HG02973 (cell line): ENCODE data around the gene CSK.
A peak's percentile ranks its signal among the peaks of the same experiment; 100 is the strongest.

Experiments
- ATAC-seq: cut with Tn5 transposase; IDR thresholded peaks from one replicate; pipeline ENCODE4 v1.9.1; 2021; ENCODE audit warnings: moderate library complexity; ENCODE audit not compliant: unreplicated experiment

The CSK gene

DNA sequence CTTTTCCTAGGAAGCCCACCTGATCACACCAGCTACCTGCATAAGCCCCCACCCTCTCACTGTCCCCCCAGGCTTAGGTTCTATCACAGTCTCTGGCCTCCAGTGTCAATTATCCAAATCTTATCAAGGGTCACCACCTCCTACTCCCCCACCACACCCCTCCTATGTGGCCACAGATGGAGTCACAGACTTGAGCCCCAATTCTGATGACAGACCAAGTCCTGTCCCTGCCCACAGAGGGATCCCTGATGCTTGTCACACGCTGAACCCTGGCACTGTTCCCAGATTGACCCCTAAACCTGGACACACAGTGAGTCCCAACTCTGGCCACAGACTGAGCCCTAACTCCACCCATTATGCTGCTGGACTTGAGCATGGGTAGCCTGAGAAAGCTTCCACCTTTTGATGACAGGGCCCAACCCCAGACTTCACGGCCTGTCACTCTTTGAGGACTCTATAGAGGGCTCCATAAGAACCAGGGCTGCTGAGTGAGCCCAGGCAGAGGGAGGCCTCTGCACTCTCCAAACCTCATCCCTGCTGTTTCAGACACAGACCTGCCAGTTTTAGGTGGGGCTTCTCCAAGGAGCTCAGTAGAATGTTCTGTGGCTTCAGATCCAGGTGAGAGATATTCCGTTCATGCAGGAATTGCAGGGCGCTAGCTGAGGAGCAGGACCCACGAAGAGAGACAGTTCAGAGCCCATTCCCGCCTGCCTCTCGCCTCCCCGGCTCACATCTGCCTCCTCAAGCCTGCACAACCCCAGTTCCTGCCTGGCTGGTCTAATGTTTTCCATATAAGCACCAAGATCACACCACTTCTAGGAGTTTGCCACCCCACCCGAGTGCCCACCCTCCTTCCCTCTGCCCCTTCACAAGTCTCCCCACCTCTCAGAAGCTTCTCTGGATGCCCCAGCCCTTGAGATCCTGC, 59.2 kb downstream of the CSK start:
- ATAC-seq: no peak

DNA sequence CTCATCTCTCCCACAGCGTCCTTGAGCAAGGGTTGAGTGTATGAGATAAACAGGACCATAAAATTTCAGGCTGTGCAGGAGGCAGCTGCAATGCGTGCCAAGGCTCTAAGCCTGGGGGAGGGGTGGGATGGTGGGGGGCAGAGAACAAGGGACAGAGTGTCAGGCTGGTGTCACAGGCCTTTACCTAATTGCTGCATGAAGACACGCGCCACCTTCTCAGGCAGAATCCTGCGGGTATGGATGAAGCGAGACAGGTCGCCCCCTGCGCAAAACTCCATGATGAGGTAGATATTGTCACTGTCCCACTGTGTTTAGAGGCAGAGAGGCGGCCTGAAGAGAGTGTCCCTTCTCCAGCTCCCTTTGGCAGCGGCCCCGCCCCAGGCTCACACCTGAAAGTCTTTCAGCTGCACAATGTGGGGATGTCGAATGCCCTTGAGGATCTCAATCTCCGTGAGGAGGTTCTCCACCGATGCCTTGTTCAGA, 60.1 kb downstream of the CSK start:
- ATAC-seq: no peak

DNA sequence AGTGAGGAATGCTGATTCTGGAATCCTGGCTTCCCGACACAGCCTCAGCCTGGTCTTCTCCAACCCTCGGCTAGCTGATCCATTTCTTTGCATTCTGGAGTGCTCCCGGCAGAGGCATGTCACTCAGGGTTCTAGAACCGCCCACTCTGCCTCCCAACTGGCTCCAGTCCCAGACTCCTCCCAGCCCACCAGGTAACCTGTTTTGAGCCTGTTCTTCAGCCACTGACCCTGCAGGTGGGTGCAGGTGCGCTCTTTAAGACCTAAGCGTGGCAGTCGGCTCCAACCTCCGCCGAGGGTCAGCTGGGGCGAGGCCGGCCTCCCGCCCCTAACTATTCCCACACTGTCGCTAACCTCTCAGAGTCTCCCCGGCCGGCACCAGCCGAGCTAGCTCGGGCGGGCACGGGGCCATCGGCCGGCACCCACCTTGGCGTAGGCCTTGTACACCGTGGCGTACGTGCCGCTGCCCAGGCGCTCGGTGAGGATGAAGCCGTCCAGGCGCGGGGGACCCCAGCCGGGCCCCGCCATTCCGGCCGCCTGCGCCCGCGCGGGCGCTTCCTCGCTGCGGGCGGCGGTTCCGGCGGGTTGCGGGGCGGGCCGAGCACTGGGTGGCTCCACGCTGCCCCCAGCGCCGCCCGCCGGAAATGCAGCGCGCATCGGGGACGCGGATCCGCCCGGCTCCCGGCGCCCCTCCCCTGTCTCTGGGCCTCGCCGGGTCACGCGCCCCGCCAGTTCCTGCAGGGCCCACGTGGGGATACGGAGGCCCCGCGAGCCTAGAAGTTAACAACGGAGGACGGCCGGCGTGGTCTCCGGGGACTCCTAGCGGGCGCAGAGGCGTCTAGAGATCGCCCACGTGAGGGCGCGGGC, 60.9 kb downstream of the CSK start, which contains the start of gene ULK3:
ULK3 (minus strand) TSS at position 576 of the 864 bp plus-strand sequence; CDS start at position 525, 51 bp downstream.
- ATAC-seq: peak; percentile 77

DNA sequence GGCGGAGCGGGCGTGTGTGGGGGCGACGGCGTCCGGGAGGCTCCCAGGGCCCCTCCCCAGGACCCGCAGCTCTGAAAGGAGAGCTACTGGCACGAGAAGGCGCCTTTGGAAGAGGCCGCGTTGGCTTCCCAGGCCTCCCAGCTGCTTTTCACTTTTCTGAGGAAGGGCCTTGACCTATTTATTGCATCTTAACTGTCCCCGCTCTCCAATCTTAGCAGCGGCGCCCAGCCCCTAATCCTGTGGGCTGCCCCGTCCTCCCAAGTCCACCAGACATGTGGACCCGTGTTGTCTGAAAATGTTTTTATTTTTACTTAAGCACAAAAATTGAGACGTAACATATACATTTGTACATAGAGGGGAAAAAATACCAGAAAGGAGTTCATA, 61.6 kb downstream of the CSK start:
- no peak for ATAC-seq

DNA sequence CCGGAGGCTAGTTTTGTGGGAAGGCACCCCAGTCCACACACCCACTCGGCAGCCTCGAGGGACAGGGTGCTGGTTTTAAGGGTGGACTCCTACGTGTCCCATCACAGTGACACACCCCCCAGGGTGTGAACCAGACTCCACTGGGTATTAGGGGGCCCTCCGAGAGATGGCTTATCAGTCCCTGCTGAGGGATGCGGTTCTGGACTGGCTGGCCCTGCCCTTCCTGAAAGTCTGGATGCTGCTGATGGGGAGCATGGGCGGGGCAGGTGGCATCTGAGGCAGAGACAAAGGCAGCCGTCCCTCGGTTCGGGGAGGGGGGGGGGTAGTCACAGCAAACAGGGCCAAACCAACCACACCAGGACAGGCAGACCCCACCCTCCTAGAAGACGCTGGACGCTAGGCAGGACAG, 62.0 kb downstream of the CSK start:
- no peak for ATAC-seq

DNA sequence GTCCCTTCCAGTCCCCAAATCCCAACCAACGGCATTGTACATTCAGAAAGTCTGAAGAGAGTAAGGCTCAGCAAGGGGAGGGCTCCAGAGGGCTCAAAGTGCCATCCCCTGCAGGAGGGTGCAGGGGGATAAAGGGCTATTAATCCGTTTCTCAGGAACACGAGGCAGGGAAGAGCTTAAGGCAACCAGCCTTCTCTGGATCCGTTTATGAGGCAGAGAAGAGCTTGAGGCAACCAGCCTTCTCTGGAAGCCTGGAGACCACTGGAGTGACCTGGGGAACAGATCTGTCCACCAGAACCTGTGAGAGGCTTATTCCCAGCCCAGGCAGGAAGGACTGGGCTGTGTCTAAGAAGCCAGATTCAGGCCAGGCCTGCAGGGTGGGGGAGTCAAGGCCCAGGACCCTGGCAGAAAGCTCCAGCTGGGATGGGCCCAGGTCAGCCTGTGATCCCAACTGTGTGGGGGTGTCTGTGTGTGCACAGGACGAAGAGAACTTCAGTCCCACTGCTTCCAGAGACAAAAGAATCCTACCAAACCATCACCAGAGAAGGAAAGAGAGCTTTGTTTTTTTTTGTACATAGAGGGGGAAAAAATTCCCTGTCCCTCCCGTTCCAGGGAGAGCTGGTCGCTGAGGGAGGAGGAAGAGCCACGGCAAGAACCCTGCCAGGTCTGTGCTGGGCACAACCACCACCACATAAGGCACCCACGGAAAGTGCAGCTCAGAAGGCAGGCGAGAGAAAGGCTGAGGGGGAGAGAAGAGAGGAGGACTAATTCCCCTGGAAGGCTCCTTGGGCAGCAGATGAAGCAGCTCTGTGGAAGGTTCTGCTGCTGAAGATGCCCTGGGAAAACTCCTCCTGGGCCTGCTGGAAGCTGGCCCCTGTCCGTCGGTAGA, 62.7 kb downstream of the CSK start:
- ATAC-seq: no peak

DNA sequence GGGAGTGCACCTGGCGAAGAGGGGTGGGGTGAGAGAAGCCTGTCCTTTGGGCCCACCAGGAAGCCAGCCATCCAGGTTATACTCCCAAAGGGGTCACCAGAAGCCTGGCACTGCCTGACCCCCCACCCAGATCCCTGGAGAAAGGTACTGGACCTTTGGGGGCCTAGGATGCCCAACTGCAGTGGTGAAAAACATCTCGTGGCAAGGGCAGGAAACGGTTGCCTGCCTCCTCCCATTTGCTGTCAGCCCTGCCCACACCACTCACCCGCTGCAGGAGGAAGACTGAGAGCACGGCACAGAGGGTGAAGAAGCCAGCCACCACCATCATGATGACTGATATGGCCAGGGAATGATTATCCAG, 63.3 kb downstream of the CSK start:
- ATAC-seq: no peak

DNA sequence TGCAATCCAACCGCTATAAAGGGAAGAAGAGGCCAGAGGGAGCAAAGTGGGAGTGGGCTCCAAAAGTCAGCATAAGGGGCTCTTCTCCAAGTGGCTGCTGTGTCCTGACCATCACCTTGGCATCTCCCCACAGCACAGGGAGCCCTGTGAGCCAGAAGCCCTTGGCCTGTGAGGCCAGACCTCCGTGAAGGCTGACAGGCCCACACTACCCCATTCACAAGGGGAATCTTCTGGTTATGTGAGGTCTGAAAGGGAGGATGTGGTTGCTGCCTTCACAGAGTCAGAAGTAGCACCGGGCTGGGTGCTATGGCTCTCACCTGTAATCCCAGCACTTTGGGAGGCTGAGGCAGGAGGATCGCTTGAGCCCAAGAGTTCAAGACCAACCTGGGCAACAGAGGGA, 63.7 kb downstream of the CSK start:
- no peak for ATAC-seq

DNA sequence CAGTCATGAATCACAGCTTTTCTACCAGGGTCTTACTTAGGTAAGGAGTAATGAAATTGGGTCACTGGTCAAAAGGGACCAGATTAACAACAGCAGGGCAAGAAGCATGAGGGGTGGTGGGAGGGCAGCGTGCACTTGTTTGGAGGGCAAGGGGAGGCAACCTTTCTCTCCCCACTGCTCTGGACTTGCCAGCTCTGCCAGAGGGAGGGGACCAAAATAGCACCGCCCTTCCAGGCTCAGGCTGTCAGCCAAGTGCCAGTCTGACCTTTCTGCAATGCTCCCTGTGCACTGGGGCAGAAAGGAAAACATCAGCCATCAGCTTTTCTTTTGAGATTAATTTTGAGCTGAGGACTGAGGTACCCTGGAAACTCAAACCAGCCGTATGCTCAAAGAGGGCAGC, 65.6 kb downstream of the CSK start:
- ATAC-seq: no peak

DNA sequence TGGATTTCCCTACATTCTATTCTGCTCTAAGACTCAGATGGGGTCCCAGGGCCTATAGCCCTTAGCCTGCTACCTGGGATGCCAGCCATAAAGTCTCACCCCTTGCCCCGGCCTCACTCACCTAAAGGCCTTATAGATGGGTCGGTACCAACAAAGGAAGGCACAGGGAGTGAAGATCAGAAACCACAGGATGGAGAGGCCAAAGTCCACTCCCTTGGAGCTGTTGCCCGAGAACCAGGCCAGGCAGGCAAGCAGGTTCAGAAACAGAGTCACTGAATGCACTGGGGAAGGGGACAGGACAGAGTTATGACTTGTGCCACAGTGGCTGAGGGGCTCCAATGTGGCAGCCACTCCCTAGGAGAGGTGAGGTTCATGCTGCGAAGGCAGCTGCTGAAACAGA, 68.5 kb downstream of the CSK start:
- ATAC-seq: no peak

DNA sequence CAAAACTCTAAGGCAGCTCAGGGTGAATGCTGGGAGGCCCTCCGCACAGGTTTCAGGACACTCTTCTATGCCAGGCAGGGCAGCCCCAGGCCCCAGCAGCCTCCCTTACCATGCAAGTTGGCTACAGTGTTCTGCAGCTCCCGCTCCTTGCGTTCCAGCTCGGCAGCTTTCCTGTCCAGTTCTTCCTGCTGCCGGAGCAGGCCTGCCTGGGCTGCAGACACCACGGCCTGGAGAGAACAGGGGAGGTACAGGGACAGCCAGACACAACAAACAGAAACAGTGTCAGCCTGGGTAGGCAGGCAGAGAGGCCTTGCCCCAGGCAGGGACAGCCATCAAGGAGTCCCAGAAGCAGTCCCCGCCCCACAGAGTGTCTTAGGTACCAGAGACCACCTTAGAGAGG, 70.1 kb downstream of the CSK start:
- ATAC-seq: no peak
